PC-3 (cell line): ENCODE data around the gene SYNE1.

Experiments
- CTCF ChIP-seq: fragments of 300-600 bp; sonication (generic); conservative IDR thresholded peaks from 2 replicates; pipeline ENCODE4 v1.5.1; 2017; ENCODE audit warnings: antibody characterized with exemption, low read depth, mild to moderate bottlenecking, low read length
- EZH2phosphoT487 ChIP-seq: fragments of 300-600 bp; sonication (generic); IDR thresholded peaks from 2 replicates; pipeline ENCODE4 v1.6.1; 2018; ENCODE audit warnings: mild to moderate bottlenecking, antibody characterized with exemption, low read length, borderline replicate concordance

DNA sequence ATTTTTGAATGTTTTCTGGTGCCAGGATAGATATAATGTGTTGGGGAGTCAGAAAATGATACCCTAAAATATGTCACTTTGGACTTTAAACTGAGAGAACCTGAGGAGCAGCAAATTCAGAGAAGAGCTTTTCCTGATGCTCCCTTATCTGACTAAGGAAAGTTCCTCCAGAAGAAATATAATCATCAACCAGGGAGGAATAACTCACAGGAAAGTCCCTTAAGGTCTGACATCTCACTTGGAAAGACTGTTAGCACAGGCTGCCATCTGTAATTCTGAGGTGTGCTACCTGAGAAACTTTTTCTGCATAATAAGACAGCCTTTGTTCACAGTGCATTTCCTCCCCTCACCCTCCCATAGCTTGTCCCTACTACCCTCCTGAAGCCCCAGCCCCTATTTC lies 218.6 kb downstream of the SYNE1 start:
- TF ChIP-seq EZH2phosphoT487 (no peak), CTCF (no peak)
